Activated CD4-positive, alpha-beta T cell treated with anti-CD3 and anti-CD28 coated beads, Interleukin-2, amount 50 U/mL, for 1 hour (primary cell): ENCODE results near the gene S100A4.
"Not testable (repeated sequence)": the region's sequence is repeated elsewhere in the genome, so short reads cannot be mapped to it uniquely, and the experiment has no call there.

Source experiments
- DNase-seq: peaks from one replicate; pipeline ENCODE4 v3.0.0-alpha.2; 2020

The S100A4 gene

DNA sequence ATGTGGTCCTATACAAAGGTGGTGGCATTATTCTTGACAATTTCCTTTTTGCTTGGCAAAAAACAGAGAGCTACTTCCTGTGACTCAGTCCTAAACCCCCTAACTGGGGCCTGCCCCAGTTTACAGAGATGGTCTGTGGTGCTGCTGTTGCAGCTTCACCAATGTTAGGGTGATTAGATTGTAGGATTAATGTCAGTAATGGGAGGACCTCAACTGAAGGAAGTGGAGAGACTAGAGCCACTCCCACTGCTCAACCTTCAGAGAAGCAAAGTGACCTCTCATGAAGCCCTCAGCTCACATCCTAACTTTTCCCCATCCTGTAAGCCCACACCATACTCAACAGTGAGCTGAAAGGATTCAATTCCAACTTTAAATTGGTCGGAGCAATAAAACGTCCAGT is 13.4 kb downstream of the S100A4 start:
- no peak for DNase-seq

DNA sequence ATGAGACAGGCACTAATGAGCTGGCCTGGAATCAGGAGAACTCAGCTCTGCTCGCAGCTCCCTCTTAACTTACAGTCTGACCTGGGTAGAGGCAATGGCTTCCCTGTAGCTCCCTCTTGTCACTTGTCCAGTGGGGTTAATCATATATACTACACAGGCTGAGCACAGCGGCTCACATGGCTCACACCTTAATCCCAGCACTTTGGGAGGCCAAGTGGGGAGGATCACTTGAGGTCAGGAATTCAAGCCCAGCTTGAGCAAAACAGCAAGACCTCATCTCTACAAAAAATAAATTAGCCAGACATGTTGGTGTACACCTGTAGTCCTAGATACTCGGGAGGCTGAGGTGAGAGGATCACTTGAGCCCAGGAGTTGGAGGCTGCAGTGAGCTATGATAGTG is 14.0 kb downstream of the S100A4 start:
- no peak for DNase-seq

DNA sequence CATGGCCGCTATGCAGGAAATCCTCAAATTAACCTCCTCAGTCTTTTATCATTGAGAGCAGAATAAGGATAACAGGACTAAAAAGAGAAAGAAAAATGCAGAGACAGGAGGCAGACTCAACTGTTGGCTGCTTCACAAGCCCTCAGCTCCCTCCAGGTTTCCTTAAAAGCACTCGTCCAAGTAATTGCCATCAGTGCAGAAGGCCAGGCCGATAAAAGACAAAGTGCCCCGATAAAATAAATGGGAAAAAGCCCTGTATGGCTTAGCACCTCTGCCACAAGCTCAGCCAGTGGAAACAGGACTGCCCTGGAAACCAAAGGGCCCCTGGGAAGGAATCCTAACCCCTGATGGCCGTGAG is 17.9 kb downstream of the S100A4 start:
- DNase-seq, result no peak

DNA sequence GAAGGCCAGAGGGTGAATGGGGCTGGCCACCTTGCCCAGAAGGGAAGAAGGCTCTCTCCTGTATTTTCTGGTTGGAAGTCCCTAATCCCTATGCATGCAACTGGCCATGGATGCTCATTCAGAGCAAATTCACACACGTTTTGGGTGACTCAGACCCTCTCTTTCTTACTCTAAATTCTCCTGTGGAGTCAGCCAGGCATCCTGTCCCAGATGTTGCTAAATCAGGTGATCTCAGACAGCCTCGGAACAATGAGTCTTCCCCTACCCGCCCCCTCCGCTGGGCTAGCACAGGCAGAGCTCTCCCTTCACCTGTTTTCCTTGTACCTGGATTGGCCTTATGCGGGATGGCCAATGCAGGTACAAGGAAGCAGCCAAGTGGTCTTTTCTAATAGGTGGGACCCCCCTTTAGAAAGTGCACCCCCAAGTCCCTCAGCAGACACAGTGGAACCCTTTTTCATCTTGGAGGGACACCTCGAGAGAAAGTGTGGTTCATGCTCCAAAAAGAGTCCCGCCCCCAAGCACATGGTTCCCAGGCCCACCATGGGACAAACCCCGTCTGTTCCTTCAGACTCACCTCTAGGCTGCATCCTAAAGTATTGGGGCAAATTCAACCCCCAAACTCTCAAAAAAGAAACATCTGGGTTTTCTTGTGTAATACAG is 18.5 kb downstream of the S100A4 start:
- no peak for DNase-seq

DNA sequence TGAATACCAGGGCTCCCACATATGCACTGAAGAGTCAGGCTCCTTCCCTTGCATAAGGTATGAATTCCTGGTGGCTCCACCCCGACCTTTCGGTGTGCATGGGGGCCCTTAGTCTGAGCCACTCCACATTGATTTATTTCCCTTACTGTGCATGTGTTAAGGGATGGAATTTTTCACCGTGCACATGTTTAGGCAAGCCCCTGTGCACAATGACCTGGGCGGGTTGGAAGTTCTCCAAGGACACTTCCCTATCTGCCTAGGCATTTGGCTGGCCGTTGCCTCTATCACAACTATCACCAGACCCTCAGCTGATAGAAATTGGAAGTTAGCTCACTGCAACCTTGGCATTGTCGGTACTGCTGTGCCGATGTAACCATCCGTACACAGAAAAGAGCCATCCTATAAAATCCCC is 19.5 kb downstream of the S100A4 start:
- no peak for DNase-seq

DNA sequence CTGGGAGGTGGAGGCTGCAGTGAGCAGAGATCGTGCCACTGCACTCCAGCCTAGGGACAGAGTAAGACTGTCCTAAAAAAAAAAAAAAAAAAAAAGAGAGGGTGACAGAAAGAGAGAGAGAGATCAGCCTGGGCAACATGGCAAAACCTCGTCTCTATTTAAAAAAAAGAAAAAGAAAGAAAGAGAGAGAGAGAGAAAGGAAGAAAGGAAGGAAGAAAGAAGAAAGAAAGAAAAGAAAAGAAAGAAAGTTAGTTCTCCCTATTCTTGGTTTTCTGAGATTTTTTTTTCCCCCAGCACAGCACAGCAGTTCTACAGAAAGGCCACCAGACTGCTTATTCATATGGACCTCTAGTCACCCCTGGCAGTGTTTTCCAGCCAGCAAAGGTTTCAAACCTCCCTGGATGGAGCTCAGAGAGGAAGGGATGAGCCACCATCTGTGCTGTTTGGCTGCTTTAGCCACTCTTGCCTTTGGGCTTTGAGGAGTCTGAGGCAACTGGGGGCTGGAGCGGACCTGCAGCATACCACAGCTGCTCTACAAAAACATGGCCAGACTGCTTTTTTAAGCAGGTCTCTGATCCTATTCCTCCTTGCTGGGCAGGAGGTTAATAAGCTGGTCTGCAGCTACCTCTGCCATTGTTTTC is 20.4 kb downstream of the S100A4 start:
- DNase-seq, result no peak

DNA sequence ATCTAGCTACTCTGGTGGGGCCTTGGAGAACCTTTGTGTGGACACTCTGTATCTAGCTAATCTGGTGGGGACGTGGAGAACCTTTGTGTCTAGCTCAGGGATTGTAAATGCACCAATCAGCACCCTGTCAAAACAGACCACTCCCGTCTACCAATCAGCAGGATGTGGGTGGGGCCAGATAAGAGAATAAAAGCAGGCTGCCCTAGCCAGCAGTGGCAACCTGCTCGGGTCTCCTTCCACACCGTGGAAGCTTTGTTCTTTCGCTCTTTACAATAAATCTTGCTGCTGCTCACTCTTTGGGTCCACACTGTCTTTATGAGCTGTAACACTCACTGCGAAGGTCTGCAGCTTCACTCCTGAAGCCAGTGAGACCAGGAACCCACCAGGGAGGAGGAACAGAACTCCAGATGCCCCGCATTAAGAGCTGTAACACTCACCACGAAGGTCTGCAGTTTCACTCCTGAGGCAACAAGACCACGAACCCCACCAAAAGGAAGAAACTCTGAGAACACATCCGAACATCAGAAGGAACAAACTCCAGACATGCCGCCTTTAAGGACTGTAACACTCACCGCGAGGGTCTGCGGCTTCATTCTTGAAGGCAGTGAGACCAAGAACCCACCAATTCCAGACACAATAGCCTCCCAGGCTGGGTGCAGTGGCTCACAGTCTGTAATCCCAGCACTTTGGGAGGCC is 23.1 kb downstream of the S100A4 start:
- not testable (repeated sequence) for DNase-seq

DNA sequence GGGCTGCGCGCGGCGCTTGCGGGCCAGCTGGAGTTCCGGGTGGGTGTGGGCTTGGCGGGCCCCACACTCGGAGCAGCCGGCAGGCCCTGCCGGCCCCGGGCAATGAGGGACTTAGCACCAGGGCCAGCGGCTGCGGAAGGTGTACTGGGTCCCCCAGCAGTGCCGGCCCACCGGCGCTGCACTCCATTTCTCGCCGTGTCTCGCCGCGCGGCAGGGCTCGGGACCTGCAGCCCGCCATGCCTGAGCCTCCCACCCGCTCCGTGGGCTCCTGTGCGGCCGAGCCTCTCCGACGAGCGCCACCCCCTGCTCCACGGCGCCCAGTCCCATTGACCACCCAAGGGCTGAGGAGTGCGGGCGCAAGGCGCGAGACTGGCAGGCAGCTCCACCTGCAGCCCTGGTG is 23.8 kb downstream of the S100A4 start:
- DNase-seq, result not testable (repeated sequence)

DNA sequence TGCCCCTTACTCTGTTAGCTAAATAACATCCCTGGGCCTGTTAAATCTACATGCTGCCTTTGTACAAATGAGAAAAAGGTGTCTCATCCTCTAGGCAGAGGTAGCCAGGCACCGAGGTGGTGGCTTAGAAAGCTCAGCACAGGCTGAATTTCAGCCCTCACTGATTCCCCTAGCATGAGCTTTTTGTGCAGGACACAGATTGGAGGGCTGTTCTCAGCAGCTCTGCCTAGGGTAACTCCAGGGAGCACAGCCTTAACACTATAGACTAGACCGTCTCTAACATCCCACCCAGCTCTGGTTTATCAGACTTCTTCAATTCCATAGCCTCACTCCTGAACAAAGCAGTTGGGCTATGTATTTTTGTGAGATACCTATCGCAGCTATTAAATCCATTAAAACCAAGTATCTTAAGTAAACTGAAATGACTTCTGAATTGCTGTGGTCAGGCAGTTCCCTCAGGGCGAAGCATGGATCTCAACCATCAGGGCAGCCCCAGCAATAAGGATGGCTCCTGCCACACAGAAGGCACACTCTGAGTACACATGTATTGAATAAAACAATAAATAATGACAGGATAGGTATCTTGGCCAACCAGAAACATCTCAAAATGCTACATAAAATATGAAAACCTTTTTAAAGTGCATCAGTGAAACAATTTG is 24.7 kb downstream of the S100A4 start:
- no peak for DNase-seq

DNA sequence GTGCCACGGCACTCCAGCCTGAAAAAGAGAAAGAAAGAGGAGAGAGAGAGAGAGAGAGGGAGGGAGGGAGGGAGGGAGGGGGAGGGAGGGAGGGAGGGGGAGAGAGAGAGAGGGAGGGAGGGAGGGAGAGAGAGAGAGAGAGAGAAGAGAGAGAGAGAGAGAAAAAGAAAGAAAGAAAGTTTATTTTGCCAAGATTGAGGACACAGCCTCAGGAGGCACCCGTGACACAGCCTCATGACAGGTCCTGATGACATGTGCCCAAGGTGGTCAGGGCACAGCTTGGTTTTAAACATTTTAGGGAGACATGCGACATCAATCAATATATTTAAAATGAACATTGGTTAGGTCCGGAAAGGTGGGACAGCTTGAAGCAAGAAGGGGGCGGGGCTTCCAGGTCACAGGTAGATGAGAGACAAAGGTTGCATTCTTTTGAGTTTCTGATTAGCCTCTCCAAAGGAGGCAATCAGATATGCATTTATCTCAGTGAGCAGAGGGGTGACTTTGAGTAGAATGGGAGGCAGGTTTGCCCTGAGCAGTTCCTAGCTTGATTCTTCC is 25.4 kb downstream of the S100A4 start:
- not testable (repeated sequence) for DNase-seq

DNA sequence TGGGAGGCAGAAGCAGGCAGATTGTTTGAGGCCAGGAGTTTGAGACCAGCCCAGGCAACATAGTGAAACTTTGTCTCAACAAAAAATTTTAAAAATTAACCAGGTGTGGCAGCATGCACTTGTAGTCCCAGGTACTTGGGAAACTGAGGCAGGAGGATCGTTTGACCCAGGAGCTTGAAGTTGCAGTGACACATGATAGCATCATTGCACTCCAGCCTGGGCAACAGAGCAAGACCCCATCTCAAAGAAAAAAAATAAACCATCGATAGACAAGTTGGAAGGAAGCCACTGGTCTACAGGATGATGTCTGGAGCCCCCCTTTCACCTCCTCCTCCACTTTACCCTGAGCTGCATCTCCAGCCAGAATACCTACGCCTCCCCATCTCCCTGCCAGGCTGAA is 26.4 kb downstream of the S100A4 start:
- no peak for DNase-seq

DNA sequence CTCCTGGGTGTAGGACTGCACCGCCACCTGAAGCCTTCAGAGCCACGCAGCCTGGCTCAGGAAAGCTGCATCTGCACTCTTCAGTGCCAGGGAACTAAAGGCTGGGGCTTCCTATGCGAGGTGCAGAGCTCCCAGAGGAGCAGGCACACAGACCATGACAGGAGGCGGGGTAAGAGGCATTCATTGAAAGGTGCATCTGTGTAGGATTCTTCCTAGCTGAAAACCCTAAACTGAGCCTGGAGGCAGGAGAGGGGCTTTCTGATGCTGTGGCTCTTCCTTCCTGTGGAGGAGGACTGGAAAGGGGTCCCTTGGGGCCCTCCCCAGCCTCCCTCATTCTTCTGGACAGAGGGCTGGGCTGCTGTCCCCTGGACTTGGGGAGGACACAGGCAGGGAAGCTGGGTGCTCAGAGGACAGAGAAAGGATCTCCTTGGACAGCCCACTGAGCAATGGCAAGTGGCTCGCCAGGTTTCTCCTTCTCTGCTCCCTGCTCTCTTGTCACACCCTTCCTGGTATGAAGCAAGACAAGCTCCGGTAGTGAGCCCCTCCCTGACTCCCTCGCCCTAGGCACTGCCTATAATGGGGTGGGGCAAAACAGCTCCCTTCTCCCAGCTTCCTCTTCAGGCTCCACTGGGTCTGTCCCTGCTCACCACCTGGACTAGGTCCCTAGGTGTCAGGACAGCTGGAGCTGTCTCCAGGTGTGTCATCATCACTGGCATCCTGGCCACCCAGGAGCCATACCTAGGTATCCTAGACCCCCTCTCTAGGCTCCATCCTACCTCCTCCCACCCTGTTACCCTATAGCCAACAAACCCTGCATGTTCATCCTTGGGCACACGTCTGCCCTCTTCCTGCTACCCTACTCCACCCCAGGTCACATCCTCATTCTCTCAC is 29.9 kb downstream of the S100A4 start:
- DNase-seq, result no peak

DNA sequence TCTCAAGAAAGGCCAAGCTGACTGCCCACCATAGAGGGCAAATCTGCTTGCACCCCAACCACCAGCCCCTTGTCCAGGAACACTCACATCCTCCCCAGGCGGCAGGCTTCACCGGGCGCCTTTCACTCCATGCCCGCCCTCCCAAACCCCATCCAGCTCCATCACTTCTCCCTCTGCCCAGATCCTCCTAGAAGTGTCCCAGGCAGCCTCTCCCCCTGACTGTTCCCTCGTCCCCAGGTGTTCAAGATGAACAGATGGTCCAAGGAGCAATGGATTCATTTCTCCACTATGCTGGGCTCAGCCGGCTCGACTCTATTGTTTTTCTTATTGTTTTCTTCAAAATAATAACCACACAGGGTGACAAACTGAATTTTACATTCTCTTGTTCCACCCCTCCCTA is 31.9 kb downstream of the S100A4 start:
- no peak for DNase-seq

DNA sequence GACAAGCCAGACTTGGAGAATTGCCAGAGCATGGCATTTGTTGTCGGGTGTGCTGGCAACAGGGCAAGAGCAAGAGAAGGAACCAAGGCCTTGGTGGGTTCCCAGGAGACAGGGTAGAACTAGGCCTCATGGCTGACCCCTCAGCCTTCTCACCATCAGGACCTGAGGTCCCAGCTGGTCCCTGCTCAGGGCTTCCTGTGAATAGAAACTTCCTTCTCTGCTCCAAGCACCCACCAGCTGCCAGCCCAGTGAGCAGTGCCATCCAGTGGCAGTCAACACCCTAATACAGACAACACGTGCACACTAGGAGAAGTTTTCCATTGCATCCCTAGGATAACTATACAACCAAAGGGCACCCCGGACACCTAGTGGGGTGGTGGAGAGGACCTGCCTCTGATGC is 32.6 kb downstream of the S100A4 start:
- no peak for DNase-seq

DNA sequence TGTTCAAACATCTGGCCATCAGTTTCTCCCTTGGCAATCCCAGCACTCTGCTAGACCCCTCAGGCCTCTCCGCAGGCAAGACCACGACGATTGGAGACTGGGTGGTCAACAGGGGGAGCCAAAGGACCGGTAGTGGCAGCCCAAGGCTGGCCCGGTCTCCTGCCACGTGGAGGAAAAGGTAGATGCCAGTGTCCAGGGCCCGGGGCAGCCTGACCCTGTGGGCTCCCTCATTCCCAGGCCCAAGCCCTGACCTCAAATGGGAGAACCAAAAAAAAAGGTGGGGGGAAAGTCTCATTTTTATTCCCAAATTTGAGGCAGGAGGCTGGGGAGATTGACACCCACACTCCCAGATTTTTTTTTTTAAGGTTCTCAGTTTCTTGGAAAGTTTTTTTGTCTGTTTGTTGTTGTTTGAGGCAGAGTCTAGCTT is 34.6 kb downstream of the S100A4 start:
- peak; percentile 77 for DNase-seq

DNA sequence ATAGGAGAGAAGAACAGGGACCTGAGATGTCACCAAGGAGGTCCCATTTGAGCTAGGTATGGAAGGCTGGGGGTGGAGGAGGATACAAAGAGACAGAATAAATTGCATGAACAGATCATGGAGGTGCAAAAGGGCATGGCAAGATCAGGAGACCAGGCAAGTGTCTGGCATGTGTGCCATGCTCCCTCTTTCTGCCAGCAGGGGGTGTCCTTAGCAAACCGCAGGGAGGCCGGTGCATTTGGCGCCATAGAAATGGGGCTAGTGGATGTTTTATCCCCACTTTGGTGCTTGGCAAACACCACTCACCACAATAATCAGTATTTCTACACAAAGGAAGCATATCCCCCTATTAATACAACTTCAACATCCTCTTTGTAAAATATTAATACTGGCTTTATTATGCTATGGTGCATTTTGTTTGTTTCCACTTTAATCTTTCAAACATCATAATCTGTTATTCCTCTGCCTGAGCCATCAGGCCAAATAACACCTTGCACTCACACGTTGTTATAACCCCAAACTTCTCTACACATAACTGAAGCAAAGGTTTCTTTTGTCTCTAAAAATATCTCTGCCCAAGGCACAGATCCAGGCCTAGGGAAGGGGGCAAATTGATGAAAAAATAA is 35.8 kb downstream of the S100A4 start:
- peak; percentile 64 for DNase-seq

DNA sequence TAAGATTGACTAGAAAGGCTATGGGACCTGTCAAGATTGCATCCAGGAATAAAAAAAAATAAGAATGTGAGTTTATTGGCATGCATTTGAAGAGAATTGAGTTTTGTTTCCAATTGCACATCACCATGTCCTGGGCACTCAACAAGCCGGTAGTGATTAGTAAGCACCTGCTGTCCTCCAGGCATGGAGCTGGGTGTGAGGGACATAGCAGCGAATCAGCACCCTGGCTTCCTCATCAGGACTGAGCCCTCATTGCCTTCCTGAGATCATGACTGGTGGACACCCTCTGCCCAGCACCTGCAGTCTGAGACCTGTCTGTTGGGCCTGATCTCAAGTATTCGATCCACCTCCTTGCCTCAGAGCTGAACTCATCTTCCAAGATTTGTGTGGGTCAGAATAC is 36.6 kb downstream of the S100A4 start:
- no peak for DNase-seq

DNA sequence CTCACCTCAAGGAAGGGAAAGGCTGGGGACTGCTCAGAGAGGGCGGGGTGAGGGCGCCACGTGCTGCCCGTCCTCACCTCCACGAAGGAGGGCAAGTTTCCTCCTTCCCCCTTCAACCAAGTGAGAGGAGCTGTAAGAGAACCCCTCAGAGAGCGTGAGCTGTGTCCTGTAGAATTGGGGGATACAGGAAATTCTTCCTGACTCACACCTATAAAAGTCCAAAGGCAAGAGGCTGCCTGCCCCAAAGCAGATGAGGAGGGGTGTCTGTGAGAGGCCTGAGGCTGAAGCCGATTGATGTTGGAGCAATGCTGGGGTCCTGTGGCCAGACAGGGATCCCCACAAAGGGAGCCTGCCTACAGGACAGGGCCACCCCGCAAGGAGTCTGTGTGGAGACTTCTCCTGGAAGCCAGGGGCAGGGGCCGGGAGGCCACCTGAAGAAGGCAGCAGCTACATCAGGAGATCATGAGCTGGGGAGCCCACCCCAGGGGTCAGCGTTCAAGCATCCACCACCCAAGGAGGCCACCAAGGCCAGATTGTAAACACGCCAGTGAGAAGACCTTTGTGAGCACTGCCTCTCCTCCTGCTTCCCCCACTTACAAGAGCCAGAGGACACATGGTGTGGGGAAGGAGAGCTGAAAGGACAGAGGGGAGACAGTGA is 37.6 kb downstream of the S100A4 start:
- no peak for DNase-seq

DNA sequence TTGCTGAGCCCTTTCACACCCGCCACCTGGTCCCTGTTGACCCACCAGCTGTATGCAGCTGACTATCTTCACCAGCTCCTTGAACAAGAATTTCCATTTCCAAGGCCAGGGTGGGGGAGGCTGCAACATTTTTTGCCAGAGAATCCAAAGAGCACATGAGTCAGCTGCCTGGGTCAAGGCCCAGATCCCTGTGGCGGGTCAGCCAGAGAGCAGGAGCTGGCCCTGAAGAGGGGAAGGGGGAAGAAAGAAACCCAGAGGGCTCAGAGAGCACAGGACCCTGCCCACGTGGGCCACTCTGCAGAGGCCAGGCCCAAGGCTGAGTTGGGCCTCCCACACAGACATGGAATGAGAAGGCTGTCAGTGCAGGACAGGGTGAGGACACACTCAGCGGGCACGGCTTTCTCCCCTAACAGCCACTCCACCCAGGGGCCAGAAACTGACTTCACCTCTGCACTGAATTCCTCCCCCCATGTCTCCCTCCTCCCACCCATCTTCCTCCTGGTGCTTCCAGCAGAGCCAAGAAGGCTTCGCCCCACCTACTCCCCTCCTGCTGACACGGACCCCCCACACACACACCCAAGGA is 38.7 kb downstream of the S100A4 start:
- DNase-seq, result no peak

DNA sequence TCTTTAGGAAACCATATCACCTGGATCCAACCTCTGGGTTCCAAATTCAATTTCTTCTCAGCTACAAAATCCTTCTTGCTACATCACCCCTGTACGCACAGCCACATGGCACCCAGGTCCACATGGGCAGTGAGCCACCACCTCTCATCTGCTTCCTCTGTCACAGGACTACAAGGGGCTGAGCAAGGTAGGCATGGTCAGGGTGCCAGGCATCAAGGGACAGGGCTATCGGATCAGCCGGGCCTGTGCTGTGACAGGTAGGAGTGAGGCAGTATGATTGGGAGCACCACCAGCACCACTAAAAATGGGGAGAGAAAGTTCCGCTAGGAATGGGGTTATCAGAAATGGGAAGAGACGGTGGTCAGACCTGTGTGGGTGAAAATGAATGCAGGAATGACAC is 39.2 kb downstream of the S100A4 start:
- DNase-seq, result no peak

DNA sequence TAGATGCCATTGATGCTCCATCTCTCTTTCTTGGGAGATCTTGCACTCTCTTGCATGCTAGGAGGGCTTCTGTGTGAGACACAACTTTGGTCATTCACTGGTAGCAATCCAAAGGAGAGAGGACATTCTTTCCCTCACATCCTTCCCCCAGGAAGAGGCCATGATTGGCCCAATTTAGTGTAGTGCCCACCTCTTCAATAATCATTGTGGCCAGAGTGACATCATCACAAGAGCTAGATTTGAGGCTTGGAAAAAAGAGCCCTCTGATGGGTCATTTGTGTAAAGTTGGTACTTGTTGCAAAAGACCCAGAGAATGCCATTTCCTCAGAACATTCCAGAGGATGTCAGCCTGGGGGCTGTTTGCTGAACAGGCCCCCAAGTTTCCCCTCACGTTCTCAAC is 40.0 kb downstream of the S100A4 start:
- no peak for DNase-seq
